ENCODE measurements around the gene LYSMD4.
A peak's percentile ranks its signal among the peaks of the same experiment; 100 is the strongest.
"Not testable (repeated sequence)": the region's sequence is repeated elsewhere in the genome, so short reads cannot be mapped to it uniquely, and the experiment has no call there.

Gene LYSMD4

GRCh38 chr15:99733268-99734039 is at the start of gene LYSMD4:
TSS of gene LYSMD4 (minus strand) at chr15:99733437. CDS start at chr15:99731999, 1,438 bp downstream.
- peak; percentile 98 for DNase-seq (ENCODE audit: low read depth, low spot score)

- DNase-seq (ENCODE audit: low read depth, low spot score) = not testable (repeated sequence)
These were observed 48.8 kb upstream of the LYSMD4 start for GRCh38 chr15:99782029-99782428.

DNA sequence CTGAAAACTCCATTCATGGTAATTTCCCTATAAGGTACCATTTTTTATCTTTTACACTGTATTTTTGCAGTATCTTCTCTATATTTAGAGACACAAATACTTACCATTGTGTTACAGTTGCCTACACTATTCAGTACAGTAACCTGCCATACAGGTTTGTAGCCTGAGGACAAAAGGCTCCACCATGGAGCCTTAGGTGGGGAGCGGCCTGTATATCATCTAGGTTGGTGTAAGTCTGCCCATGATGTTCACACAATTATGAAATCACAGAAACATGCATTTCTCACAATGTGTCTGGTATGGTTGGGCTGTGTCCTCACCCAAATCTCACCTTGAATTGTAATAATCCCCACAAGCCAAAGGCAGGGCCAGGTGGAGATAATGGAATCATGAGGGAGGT is 43.9 kb upstream of the LYSMD4 start:
- no peak for DNase-seq (ENCODE audit: low read depth, low spot score)

GRCh38 chr15:99764522-99764921 is 31.3 kb upstream of the LYSMD4 start:
- no peak for DNase-seq (ENCODE audit: low read depth, low spot score)

GRCh38 chr15:99763827-99764226 is 30.6 kb upstream of the LYSMD4 start:
- DNase-seq (ENCODE audit: low read depth, low spot score) = no peak

DNA sequence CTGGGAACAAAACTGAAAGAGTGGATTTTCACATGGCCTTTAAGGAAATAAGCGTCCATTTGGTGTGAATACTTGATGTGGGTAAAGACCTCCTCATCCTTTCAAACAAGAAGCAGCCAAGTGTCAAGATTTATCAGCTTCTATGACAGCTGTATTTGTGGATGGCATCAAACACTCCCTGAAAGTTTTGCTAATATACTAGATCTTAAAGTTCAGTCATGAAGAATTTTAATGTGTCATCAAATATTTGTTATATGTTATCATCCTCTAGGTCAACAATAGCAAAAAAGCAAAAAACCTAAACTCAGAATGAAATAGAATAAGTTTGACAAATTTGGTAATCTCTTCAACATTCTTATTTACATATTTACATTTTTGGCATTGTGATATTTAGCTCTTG is 29.1 kb upstream of the LYSMD4 start:
- no peak for DNase-seq (ENCODE audit: low read depth, low spot score)

- peak; percentile 5 for DNase-seq (ENCODE audit: low read depth, low spot score)
These were observed 22.6 kb upstream of the LYSMD4 start for GRCh38 chr15:99755692-99756409.

- DNase-seq (ENCODE audit: low read depth, low spot score) = no peak
These were observed 19.8 kb upstream of the LYSMD4 start for GRCh38 chr15:99753066-99753465.

DNA sequence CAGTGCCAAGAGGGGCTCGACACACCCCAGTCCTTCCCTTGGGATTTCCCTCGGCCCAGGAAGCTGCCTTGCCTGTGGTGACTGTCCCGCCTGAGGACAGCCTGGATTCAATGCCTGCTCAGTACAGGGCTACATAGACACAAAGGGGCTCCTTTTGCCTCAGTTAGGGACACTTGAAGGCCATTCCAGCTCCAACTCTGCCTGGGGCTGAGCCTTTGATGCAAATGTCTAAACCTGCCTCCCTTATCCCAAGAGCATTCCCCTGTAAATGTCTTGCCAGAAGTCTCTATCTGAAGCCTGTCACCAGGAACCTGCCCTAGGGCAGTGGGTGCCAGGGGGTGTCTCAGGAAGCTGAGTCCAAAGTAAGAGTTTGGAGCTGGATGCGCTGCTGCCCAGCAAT is 19.3 kb upstream of the LYSMD4 start:
- DNase-seq (ENCODE audit: low read depth, low spot score) = no peak

DNA sequence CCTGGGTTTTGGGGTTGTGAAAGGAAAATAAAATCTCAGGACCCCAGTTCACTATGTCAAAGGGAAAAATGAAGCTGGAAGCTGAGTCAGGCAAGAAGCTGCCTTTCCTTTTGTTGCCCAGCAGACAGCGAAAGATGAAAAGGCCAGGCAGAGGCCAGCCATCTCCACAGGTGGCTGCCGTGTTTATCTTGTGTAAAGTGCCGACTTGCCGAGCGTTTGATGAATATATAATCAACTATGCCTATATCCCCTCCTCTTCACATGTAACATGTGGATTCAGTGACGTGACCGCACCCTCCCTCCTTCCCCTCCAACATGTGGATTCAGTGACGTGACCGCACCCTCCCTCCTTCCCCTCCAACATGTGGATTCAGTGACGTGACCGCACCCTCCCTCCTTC is 17.1 kb upstream of the LYSMD4 start:
- not testable (repeated sequence) for DNase-seq (ENCODE audit: low read depth, low spot score)

DNA sequence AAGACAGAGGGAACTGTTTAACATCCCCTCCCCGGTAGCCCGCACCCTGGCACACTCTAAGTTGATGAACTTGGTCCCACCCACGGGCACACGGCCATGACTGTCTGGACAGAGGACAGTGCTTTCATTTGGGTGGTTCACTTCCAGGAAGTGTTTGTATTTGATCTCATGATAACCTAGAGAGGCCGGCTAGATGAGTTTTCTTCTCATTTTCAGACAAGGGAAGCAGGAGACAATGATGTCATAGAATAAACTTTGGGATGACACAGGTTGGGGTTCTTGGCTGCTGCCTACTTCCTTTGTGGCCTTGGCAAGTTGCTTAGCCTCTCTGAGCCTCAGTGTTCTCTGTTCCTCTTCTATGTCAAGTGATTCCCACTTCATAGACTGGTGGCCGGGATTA is 16.1 kb upstream of the LYSMD4 start:
- no peak for DNase-seq (ENCODE audit: low read depth, low spot score)

DNA sequence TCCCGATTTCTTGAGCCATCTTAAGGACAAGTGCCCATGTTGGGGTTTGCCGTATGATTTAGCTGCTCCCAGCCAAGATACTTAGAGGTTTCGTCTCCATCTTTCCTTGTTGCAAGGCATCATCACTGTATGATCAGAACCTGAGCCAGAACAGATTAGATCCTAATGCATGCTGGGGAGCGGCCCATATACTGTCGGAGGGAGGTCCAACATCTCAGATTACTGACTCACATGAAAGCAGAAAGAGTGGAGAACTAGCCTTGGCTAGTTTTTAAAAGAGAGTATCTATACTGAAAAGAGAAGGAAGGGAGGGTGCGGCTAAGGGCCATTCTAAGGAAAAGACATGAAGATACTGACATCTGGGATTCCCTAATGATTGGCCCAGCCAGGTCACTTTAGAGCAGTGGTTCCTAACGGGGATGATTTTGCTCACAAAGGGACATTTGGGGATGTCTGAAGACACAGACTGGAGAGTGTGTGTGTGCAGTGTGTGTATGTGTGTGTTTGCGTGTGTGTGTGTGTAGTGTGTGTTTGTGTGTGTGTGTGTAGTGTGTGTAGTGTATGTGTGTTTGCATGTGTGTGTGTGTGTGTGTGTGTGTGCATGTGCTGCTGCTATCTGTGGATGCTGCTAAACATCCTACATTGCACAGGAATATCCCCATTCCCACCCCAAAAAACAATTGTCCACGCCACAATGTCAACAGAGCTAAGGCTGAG is 12.3 kb upstream of the LYSMD4 start:
- DNase-seq (ENCODE audit: low read depth, low spot score) = no peak

- no peak for DNase-seq (ENCODE audit: low read depth, low spot score)
These were observed 10.9 kb upstream of the LYSMD4 start for GRCh38 chr15:99744142-99744541.

DNA sequence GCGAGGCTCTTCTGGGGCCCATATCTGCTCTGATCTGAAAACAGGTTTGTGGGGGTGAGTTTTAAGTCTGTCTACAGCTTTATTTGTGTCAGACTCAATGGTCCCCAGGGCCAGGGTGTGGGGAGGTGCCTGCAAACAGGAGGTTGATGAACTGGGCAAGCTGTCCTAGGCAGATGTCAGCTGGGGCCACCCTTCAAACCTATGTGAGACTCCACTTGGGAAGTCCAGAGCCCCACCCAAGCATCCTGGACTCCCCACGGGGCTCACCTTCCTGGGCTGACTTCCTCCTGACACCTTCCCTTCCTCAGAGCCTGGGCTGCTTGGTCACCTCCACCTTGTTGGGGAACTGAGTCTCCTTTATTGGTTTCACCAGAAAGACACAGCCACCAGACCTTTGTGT is 8.6 kb upstream of the LYSMD4 start:
- no peak for DNase-seq (ENCODE audit: low read depth, low spot score)

- no peak for DNase-seq (ENCODE audit: low read depth, low spot score)
These were observed 5.0 kb upstream of the LYSMD4 start for GRCh38 chr15:99738021-99738847.

DNA sequence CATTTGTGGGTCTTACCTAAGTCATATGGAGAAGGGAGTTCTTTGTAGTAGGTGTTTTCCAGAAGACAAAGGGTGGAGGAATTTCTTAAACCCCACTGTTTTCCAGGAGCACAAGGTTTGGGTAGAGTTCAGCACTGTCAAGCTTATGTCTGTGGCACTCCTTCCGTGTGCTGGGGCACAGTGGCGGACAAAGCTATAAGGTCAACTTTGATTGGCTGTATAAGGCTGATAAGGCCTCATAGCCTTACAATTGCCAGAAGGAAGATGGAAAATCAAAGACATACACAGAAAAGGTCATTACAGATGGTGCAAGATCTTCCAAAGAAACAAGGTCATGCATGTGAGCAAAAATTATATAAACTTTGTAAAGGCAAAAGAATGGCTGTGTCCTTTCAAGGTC is 3.5 kb upstream of the LYSMD4 start:
- no peak for DNase-seq (ENCODE audit: low read depth, low spot score)

- no peak for DNase-seq (ENCODE audit: low read depth, low spot score)
These were observed 2.6 kb upstream of the LYSMD4 start for GRCh38 chr15:99735868-99736267.

DNA sequence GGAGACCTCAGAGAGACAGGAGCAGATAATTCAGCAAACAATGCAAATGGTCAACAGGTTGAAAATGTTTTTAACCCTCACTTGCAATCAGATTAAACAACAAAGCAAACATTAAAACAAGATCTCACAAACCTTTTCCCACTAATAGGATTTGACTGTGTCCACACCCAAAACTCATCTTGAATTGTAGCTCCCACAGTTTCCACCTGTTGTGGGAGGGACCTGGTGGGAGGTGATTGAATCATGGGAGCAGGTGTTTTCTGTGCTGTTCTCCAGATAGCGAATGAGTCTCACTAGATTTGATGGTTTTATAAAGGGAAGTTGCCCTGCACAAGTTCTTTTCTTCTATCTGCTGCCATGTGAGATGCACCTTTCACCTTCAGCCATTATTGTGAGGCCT is 1.3 kb upstream of the LYSMD4 start:
- no peak for DNase-seq (ENCODE audit: low read depth, low spot score)

GRCh38 chr15:99734040-99734291 is 729 bp upstream of the LYSMD4 start:
- DNase-seq (ENCODE audit: low read depth, low spot score) = not testable (repeated sequence)

DNA sequence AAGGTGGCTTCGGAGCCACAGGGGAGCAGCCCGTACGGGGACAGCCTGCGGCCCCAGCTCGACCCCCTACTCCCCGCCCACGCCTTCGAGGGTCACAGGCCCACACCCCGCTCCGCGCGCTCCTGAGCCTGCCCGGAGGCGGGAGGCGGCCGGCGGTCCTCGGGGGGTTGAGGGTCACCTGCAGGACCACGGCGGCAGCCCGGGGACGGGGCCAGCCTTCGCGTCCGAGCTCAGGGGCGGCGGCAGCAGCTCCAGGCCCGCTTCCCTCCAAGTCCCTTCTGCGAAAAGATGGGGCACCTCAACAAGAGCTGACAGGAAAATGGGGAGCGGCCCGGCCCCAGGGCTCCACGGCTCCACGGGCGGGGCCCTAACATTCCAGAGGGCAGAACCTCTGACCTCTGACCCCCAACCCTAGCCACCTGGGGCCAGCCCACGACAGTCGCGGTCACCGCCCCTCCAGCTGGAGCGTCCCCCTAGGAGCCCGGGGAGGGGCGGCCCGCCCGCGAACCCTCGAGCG is 428 bp downstream of the LYSMD4 start:
- no peak for DNase-seq (ENCODE audit: low read depth, low spot score)

DNA sequence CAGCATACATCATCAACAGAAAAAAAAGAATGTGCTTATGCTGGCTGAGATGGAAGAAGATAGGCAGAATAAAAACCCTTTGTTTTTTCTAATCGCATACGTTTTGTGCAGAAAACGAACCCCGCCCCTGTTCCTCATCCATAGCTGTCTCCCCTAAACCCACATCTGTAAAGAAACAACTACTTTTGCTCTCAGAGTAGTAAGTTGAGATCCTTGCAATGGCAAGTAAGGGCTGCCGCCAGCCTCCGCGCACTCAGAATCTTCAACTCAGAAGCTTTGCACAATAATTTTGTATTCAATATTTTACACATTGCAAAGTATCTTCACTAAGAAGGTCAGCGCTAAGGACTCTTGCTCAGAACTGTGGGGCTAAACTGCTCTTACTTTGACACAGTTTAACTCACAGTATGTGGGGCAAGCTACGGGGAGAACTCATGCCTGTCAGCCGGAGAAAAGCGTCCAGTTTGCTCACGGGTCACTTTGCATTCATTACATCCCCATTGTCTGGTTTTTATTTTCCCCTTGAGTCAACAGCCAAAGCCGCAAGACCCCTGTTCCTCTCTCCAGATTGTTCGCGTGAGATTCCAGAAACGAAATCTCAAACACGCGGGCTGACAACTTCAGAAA is 1.0 kb downstream of the LYSMD4 start:
- DNase-seq (ENCODE audit: low read depth, low spot score) = no peak
